Measurements from ENCODE around the gene CHST8. TPM values are rescaled to one million over a fixed set of nuclear protein-coding genes. Genes with fewer than 3 reads are reported as not detected.

The CHST8 gene
- total RNA-seq, 1 experiment from 2014 or later, result 33.5 TPM

- Mint-ChIP-seq H3K27me3 (ENCODE audit: low read depth) (no peaks in the 10 kb centered on the region), H3K4me3 (no peak overlapping the region), H3K9me3 (no peaks in the 10 kb centered on the region), H3K36me3 (no peaks in the 10 kb centered on the region), H3K27ac (no peak overlapping the region; the same call in 1 of the 2 replicates), H3K4me1 (peaks cover 6% of the 10 kb centered on the region; the same call in 1 of the 2 replicates)
- CTCF ChIA-PET, result no interaction called here
- DNase-seq (ENCODE audit: low spot score), result no peak
- POLR2A ChIA-PET, result no interaction called here
- no peak for TF ChIP-seq E2F5 (CRISPR knock-in tag; IDR thresholded peaks at IDR 0.05)
- TF ChIP-seq ESRRA (CRISPR knock-in tag; IDR thresholded peaks at IDR 0.05; ENCODE audit: borderline replicate concordance), result no peak
- no peak for ATAC-seq
Measured at GRCh38 chr19:33673258-33673875, 51.6 kb downstream of the CHST8 start.

GRCh38 chr19:33673996-33674625 lies 52.4 kb downstream of the CHST8 start:
- ATAC-seq, result no peak
- no peak overlapping the region for H3K27ac Mint-ChIP-seq
- POLR2A ChIA-PET, result no interaction called here

More at GRCh38 chr19:33673996-33674625, 52.4 kb downstream of the CHST8 start:
- Mint-ChIP-seq H3K4me1 (peaks cover 6% of the 10 kb centered on the region; the same call in 1 of the 2 replicates), H3K9me3 (no peaks in the 10 kb centered on the region), H3K4me3 (no peak overlapping the region), H3K36me3 (no peaks in the 10 kb centered on the region), H3K27me3 (ENCODE audit: low read depth) (no peaks in the 10 kb centered on the region)
- TF ChIP-seq SOX15 (CRISPR knock-in tag; IDR thresholded peaks at IDR 0.05) (no peak), FOXJ3 (CRISPR knock-in tag; IDR thresholded peaks at IDR 0.05; ENCODE audit: borderline replicate concordance) (no peak), HMGXB4 (CRISPR knock-in tag; IDR thresholded peaks at IDR 0.05) (no peak), E2F1 (CRISPR knock-in tag; IDR thresholded peaks at IDR 0.05) (no peak), FOXK1 (CRISPR knock-in tag; IDR thresholded peaks at IDR 0.05) (no peak), RORB (CRISPR knock-in tag; IDR thresholded peaks at IDR 0.05) (no peak), STAT6 (CRISPR knock-in tag; conservative IDR thresholded peaks at IDR 0.05; ENCODE audit: low read depth) (no peak), ZNF138 (CRISPR knock-in tag; conservative IDR thresholded peaks at IDR 0.05) (no peak)
- no peak for DNase-seq (ENCODE audit: low spot score)
- CTCF ChIA-PET, result no interaction called here

Measured in WTC11 (cell line).